K562 (cell line): ENCODE measurements around the gene RAB12. TPM values are rescaled to one million over a fixed set of nuclear protein-coding genes. Genes with fewer than 3 reads are reported as not detected.
A peak's percentile ranks its signal among the peaks of the same experiment; 100 is the strongest.

Experiments used
- ELF4 ChIP-seq: fragments of 450-650 bp; formaldehyde crosslinking; IDR thresholded peaks from 2 replicates; pipeline ENCODE4 v1.4.0; 2022; ENCODE audit warnings: missing genetic modification characterization
- GABPA ChIP-seq: fragments of 200-800 bp; sonication (Bioruptor generic); conservative IDR thresholded peaks from 2 replicates; pipeline ENCODE4 v1.6.1; 2016; ENCODE audit warnings: low read depth, missing genetic modification characterization, missing compliant biosample characterization
- MCM5 ChIP-seq: fragments of 450-650 bp; IDR thresholded peaks from 2 replicates; pipeline ENCODE4 v1.6.1; 2016; ENCODE audit warnings: low read depth
- NBN ChIP-seq: fragments of 450-650 bp; IDR thresholded peaks from 2 replicates; pipeline ENCODE4 v1.6.1; 2016; ENCODE audit warnings: low read depth, mild to moderate bottlenecking
- PHF8 ChIP-seq: fragments of 200-600 bp; sonication (generic); IDR thresholded peaks from 2 replicates; pipeline ENCODE4 v1.6.1; 2012; ENCODE audit warnings: mixed run types, mild to moderate bottlenecking, inconsistent platforms, low read length, moderate library complexity, borderline replicate concordance
- RBBP5 ChIP-seq: fragments of 200-600 bp; sonication (generic); IDR thresholded peaks from 2 replicates; pipeline ENCODE4 v1.6.1; 2012; ENCODE audit warnings: borderline replicate concordance, mild to moderate bottlenecking, low read length, control low read depth, inconsistent platforms; ENCODE audit not compliant: insufficient read depth, poor library complexity, severe bottlenecking
- RBFOX2 ChIP-seq: fragments of 200-400 bp; formaldehyde crosslinking; IDR thresholded peaks from 2 replicates; pipeline ENCODE4 v1.6.1; 2017; ENCODE audit warnings: low read depth, mild to moderate bottlenecking, low read length, moderate library complexity
- polyA plus RNA-seq, 8 experiments: library from polyadenylated mRNA; depleted of rRNA in 4 of 8; stranded (reverse) in 5 of 8; unstranded in 3 of 8; fragments of >200 nt; fragmentation: Nextera tagmentation in 2 of 8; fragmentation: Illumina TruSeq in 1 of 8; extraction: Ambion mirVana in 2 of 8; extraction: Trizol in 1 of 8; gene quantifications; 2 replicates each; pipeline versions ENCODE4 v1.2.1 to v1.2.3, GENCODE V29; 2011 to 2014; ENCODE audit warnings: inconsistent platforms in 1 of 8, missing spikeins in 1 of 8
- total RNA-seq, 7 experiments: library from RNA; depleted of rRNA in 6 of 7; stranded (reverse); fragments of >200 nt in 6 of 7; fragmentation: Illumina TruSeq in 2 of 7; extraction: Trizol in 2 of 7; gene quantifications; 2 replicates each; pipeline versions ENCODE4 v1.2.1 to v1.2.3, GENCODE V29; 2011 to 2021; ENCODE audit warnings: low replicate concordance in 1 of 7
- TF ChIP-seq, protein P1 (sequence below): fragments of 450-650 bp; IDR thresholded peaks from 2 replicates; pipeline ENCODE4 v1.6.1; 2016; ENCODE audit warnings: mild to moderate bottlenecking, moderate library complexity
- TF ChIP-seq, protein P2 (sequence below): fragments of 200-800 bp; sonication (Bioruptor generic); IDR thresholded peaks from 2 replicates; pipeline ENCODE4 v1.6.1; 2017; ENCODE audit warnings: missing genetic modification characterization, missing compliant biosample characterization
- TF ChIP-seq, protein P3 (sequence below): IDR thresholded peaks from 2 replicates; pipeline ENCODE4 v1.6.1; 2011; ENCODE audit warnings: borderline replicate concordance, low read depth, mild to moderate bottlenecking, moderate library complexity, low read length; ENCODE audit not compliant: insufficient read depth, poor library complexity, severe bottlenecking

Gene RAB12
- total and polyA plus RNA-seq, 9 of the 15 experiments (the other 6 are each of a cell fraction or from before 2014, with no cell fraction given) = 0.48 to 21.6 (median 18.8) TPM

DNA sequence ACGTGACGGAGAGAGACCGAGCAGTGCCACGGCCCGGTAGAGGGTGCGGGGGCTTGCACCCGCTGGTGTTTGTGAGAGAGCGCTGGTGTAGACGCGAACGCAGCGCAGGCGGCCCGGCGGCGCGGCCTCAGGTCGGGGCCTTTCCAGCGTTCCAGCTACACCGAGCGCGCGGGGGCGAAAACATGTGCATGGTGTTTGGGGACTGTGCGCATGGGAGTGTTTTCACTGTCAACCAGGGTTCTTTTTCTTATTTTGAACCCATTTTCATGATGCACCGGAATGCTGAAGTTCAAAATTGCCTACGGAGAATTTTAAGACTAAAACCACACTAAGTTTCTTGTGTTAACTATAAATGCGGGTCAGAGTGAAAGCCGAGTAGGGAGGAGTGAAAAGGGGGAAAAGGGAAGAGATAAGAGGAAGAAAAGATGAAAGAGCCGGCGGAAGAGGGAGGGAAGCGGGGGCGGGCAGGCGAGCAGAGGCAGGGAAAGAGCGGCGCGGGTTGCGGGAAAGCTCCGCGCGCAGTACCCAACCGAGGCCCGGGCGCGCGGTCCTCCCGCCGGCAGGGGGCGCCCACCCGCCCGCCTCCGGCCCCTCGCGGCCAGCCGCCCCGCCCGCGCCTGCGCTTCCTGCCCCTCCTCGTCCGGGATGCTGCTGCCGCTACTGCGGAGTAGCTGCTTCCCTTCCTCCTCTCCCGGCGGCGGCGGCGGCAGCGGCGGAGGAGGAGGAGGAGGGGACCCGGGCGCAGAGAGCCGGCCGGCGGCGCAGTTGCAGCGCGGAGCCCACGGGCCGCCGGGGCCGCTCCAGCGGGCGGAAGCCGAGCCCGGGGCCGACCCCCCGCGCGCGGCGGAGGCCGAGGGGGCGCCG lies at the start of gene RAB12 (continued):
- TF ChIP-seq, protein P1, sequence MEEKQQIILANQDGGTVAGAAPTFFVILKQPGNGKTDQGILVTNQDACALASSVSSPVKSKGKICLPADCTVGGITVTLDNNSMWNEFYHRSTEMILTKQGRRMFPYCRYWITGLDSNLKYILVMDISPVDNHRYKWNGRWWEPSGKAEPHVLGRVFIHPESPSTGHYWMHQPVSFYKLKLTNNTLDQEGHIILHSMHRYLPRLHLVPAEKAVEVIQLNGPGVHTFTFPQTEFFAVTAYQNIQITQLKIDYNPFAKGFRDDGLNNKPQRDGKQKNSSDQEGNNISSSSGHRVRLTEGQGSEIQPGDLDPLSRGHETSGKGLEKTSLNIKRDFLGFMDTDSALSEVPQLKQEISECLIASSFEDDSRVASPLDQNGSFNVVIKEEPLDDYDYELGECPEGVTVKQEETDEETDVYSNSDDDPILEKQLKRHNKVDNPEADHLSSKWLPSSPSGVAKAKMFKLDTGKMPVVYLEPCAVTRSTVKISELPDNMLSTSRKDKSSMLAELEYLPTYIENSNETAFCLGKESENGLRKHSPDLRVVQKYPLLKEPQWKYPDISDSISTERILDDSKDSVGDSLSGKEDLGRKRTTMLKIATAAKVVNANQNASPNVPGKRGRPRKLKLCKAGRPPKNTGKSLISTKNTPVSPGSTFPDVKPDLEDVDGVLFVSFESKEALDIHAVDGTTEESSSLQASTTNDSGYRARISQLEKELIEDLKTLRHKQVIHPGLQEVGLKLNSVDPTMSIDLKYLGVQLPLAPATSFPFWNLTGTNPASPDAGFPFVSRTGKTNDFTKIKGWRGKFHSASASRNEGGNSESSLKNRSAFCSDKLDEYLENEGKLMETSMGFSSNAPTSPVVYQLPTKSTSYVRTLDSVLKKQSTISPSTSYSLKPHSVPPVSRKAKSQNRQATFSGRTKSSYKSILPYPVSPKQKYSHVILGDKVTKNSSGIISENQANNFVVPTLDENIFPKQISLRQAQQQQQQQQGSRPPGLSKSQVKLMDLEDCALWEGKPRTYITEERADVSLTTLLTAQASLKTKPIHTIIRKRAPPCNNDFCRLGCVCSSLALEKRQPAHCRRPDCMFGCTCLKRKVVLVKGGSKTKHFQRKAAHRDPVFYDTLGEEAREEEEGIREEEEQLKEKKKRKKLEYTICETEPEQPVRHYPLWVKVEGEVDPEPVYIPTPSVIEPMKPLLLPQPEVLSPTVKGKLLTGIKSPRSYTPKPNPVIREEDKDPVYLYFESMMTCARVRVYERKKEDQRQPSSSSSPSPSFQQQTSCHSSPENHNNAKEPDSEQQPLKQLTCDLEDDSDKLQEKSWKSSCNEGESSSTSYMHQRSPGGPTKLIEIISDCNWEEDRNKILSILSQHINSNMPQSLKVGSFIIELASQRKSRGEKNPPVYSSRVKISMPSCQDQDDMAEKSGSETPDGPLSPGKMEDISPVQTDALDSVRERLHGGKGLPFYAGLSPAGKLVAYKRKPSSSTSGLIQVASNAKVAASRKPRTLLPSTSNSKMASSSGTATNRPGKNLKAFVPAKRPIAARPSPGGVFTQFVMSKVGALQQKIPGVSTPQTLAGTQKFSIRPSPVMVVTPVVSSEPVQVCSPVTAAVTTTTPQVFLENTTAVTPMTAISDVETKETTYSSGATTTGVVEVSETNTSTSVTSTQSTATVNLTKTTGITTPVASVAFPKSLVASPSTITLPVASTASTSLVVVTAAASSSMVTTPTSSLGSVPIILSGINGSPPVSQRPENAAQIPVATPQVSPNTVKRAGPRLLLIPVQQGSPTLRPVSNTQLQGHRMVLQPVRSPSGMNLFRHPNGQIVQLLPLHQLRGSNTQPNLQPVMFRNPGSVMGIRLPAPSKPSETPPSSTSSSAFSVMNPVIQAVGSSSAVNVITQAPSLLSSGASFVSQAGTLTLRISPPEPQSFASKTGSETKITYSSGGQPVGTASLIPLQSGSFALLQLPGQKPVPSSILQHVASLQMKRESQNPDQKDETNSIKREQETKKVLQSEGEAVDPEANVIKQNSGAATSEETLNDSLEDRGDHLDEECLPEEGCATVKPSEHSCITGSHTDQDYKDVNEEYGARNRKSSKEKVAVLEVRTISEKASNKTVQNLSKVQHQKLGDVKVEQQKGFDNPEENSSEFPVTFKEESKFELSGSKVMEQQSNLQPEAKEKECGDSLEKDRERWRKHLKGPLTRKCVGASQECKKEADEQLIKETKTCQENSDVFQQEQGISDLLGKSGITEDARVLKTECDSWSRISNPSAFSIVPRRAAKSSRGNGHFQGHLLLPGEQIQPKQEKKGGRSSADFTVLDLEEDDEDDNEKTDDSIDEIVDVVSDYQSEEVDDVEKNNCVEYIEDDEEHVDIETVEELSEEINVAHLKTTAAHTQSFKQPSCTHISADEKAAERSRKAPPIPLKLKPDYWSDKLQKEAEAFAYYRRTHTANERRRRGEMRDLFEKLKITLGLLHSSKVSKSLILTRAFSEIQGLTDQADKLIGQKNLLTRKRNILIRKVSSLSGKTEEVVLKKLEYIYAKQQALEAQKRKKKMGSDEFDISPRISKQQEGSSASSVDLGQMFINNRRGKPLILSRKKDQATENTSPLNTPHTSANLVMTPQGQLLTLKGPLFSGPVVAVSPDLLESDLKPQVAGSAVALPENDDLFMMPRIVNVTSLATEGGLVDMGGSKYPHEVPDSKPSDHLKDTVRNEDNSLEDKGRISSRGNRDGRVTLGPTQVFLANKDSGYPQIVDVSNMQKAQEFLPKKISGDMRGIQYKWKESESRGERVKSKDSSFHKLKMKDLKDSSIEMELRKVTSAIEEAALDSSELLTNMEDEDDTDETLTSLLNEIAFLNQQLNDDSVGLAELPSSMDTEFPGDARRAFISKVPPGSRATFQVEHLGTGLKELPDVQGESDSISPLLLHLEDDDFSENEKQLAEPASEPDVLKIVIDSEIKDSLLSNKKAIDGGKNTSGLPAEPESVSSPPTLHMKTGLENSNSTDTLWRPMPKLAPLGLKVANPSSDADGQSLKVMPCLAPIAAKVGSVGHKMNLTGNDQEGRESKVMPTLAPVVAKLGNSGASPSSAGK = no peak
- TF ChIP-seq GABPA (tag) = peak; percentile 93
- peak; percentile 34; the same call in 1 of the 2 replicates for TF ChIP-seq NBN
- TF ChIP-seq RBBP5 = peak; percentile 79
- TF ChIP-seq ELF4 (CRISPR knock-in tag) = 0 out of 2 replicates have a peak, but pooled peaks have one; percentile 31
- TF ChIP-seq, protein P2, sequence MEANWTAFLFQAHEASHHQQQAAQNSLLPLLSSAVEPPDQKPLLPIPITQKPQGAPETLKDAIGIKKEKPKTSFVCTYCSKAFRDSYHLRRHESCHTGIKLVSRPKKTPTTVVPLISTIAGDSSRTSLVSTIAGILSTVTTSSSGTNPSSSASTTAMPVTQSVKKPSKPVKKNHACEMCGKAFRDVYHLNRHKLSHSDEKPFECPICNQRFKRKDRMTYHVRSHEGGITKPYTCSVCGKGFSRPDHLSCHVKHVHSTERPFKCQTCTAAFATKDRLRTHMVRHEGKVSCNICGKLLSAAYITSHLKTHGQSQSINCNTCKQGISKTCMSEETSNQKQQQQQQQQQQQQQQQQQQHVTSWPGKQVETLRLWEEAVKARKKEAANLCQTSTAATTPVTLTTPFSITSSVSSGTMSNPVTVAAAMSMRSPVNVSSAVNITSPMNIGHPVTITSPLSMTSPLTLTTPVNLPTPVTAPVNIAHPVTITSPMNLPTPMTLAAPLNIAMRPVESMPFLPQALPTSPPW (CRISPR knock-in tag) = peak; percentile 96
- TF ChIP-seq, protein P3, sequence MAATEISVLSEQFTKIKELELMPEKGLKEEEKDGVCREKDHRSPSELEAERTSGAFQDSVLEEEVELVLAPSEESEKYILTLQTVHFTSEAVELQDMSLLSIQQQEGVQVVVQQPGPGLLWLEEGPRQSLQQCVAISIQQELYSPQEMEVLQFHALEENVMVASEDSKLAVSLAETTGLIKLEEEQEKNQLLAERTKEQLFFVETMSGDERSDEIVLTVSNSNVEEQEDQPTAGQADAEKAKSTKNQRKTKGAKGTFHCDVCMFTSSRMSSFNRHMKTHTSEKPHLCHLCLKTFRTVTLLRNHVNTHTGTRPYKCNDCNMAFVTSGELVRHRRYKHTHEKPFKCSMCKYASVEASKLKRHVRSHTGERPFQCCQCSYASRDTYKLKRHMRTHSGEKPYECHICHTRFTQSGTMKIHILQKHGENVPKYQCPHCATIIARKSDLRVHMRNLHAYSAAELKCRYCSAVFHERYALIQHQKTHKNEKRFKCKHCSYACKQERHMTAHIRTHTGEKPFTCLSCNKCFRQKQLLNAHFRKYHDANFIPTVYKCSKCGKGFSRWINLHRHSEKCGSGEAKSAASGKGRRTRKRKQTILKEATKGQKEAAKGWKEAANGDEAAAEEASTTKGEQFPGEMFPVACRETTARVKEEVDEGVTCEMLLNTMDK = peak; percentile 90
- TF ChIP-seq MCM5 = no peak
- TF ChIP-seq RBFOX2 = peak; percentile 58
- peak; percentile 53; the same call in 1 of the 2 replicates for TF ChIP-seq PHF8
